Mammary epithelial cell (primary cell): ENCODE measurements around the gene FAM3D.

ENCODE experiments used
- CTCF ChIP-seq, 2 donors: IDR thresholded peaks in 1 of 2; conservative IDR thresholded peaks in 1 of 2; 2 replicates each; pipeline ENCODE4 v1.5.1; 2011 to 2012; ENCODE audit warnings: inconsistent platforms in 2 of 2, low read length in 2 of 2, mild to moderate bottlenecking in 2 of 2, control low read depth in 1 of 2, low read depth in 1 of 2; ENCODE audit not compliant: insufficient read depth in 1 of 2; ENCODE audit errors: extremely low read depth in 1 of 2
- EZH2 ChIP-seq: IDR thresholded peaks from 2 replicates; pipeline ENCODE4 v1.6.1; 2012; ENCODE audit warnings: low read length, inconsistent platforms, borderline replicate concordance

DNA sequence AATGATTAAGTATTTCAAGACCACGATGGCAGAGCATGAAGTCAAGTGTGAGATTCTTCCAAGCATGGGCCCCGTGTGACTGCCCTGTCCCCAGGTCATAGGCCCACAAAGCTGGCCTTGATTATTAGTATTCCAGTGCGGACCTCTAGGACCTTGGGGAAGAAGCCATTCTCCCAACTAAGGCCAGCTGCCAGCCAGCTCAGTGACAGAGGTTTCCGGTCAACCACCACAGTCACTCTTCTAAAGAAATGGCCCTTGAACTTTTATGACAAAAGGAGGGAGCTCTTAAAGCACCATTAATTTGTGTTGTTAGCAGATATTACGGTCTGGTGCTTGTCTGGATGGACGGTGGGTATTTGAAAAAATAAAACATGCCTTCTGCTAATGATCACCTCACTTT lies 28.0 kb downstream of the FAM3D start:
- TF ChIP-seq CTCF (conservative IDR thresholded peaks at IDR 0.05 in 1 of 2, IDR thresholded peaks at IDR 0.05 in 1 of 2; ENCODE audit: extremely low read depth in 1 of 2, insufficient read depth in 1 of 2, low read depth in 1 of 2, low read length in 2 of 2), result no peak
- TF ChIP-seq EZH2, result no peak
